ENCODE results near the gene WDR11. TPM values are rescaled to one million over a fixed set of nuclear protein-coding genes. Genes with fewer than 3 reads are reported as not detected.

Gene WDR11
- total RNA-seq, 1 experiment from 2014 or later = 48.7 TPM

DNA sequence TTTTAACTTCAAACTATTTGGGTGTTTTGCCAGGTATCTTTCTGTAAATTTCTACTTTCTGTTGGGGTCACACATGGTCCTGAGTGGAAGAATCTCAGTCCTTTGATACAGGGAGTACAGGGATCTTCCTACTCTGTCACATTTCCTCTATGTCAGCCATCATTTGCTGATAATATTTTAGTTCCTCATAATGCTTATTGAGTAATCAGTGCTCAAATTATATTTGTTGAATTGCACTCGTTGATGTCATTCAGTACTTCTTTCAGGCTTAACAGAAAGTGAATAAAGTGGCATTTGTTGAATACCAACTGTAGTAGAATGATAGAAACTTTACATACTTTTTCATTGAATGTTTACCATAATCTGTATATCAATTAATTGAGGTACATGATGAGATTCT lies 31.9 kb downstream of the WDR11 start:
- Histone ChIP-seq H3K23me2 (ENCODE audit: insufficient read length, low read depth, low read length, poor library complexity, severe bottlenecking) (no peaks in the 10 kb centered on the region), H3K56ac (ENCODE audit: insufficient read length, low read depth, low read length) (no peak overlapping the region), H3K18ac (ENCODE audit: insufficient read length, low read depth, low read length) (no peak overlapping the region), H2BK20ac (ENCODE audit: low read depth, low read length, poor library complexity, severe bottlenecking) (no peak overlapping the region), H4K5ac (ENCODE audit: insufficient read length, low read depth, low read length) (no peak overlapping the region), H2AK5ac (ENCODE audit: insufficient read length, low read length) (no peak overlapping the region), H3K9me3 (ENCODE audit: control insufficient read depth, low read depth, low read length) (no peaks in the 10 kb centered on the region), H3K4me1 (ENCODE audit: insufficient read depth, low read length) (no peaks in the 10 kb centered on the region), H4K91ac (ENCODE audit: insufficient read length, low read depth, low read length) (no peak overlapping the region), H2BK5ac (ENCODE audit: insufficient read length, low read length) (no peak overlapping the region), H3K27me3 (ENCODE audit: insufficient read depth, low read length) (no peaks in the 10 kb centered on the region), H4K20me1 (ENCODE audit: control insufficient read depth, insufficient read depth, insufficient read length) (no peaks in the 10 kb centered on the region), H2AFZ (ENCODE audit: low read length) (no peak overlapping the region), H2BK15ac (ENCODE audit: low read depth, low read length) (no peak overlapping the region), H2BK12ac (ENCODE audit: insufficient read length, low read depth, low read length) (no peak overlapping the region), H3K23ac (ENCODE audit: insufficient read length, low read depth, low read length) (no peak overlapping the region), H3K79me2 (ENCODE audit: insufficient read depth, low read length) (no peaks in the 10 kb centered on the region), H3K27ac (ENCODE audit: insufficient read length, low read depth, low read length) (no peak overlapping the region), H3K9ac (ENCODE audit: extremely low read depth, insufficient read length, low read length) (no peak overlapping the region), H4K8ac (replicated peaks; ENCODE audit: insufficient read length, low read depth, low read length) (no peak overlapping the region), H2BK120ac (ENCODE audit: low read depth, low read length, poor library complexity, severe bottlenecking) (no peak overlapping the region), H3K4me2 (ENCODE audit: insufficient read depth, insufficient read length, low read length) (no peak overlapping the region), H3K14ac (ENCODE audit: insufficient read depth, low read length) (no peak overlapping the region), H3T11ph (ENCODE audit: low read length) (no peak overlapping the region), H3K79me1 (ENCODE audit: insufficient read depth, low read depth, low read length, poor library complexity, severe bottlenecking) (no peaks in the 10 kb centered on the region), H3K4ac (ENCODE audit: low read depth, low read length) (no peak overlapping the region)
- H3K36me3 Mint-ChIP-seq (ENCODE audit: insufficient read depth in 1 of 3, low read depth in 3 of 3) = peaks cover 0 to 31% (median 22%) of the 10 kb centered on the region in 3 experiments; a peak in 4 of 7 replicates
- DNase-seq = no peak
- no peak overlapping the region for H3K4me3 Mint-ChIP-seq
- no peaks in the 10 kb centered on the region for H3K27me3 Mint-ChIP-seq (ENCODE audit: low read depth)
- WGBS (ENCODE audit: extremely low coverage, insufficient read length, low lambda C conversion rate) = no CpG with 5 or more reads among the region's 1 CpG
- no peaks in the 10 kb centered on the region for H3K9me3 Mint-ChIP-seq
- TF ChIP-seq, protein P1, sequence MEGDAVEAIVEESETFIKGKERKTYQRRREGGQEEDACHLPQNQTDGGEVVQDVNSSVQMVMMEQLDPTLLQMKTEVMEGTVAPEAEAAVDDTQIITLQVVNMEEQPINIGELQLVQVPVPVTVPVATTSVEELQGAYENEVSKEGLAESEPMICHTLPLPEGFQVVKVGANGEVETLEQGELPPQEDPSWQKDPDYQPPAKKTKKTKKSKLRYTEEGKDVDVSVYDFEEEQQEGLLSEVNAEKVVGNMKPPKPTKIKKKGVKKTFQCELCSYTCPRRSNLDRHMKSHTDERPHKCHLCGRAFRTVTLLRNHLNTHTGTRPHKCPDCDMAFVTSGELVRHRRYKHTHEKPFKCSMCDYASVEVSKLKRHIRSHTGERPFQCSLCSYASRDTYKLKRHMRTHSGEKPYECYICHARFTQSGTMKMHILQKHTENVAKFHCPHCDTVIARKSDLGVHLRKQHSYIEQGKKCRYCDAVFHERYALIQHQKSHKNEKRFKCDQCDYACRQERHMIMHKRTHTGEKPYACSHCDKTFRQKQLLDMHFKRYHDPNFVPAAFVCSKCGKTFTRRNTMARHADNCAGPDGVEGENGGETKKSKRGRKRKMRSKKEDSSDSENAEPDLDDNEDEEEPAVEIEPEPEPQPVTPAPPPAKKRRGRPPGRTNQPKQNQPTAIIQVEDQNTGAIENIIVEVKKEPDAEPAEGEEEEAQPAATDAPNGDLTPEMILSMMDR (conservative IDR thresholded peaks at IDR 0.05) = no peak
- H3K27ac Mint-ChIP-seq = no peak overlapping the region
- no peaks in the 10 kb centered on the region for H3K4me1 Mint-ChIP-seq
